HG03060 (cell line): Measurements from ENCODE around the gene ARHGEF12.

Source experiments
- ATAC-seq: cut with Tn5 transposase; IDR thresholded peaks from one replicate; pipeline ENCODE4 v1.9.1; 2021; ENCODE audit warnings: low read depth, moderate number of reproducible peaks; ENCODE audit not compliant: unreplicated experiment

ARHGEF12 gene

GRCh38 chr11:120335908-120336640 is at the start of gene ARHGEF12:
Gene ARHGEF12 (plus strand): TSS chr11:120336413. CDS start chr11:120337244, 831 bp downstream.
- no peak for ATAC-seq

GRCh38 chr11:120288021-120288420 is 48.2 kb upstream of the ARHGEF12 start:
- ATAC-seq = no peak

GRCh38 chr11:120289426-120289825 is 46.8 kb upstream of the ARHGEF12 start:
- no peak for ATAC-seq

GRCh38 chr11:120290956-120291355 is 45.3 kb upstream of the ARHGEF12 start:
- no peak for ATAC-seq

GRCh38 chr11:120293038-120293800 is 43.0 kb upstream of the ARHGEF12 start:
- no peak for ATAC-seq

GRCh38 chr11:120294096-120294495 is 42.1 kb upstream of the ARHGEF12 start:
- ATAC-seq = no peak

GRCh38 chr11:120295099-120295498 is 41.1 kb upstream of the ARHGEF12 start:
- ATAC-seq = no peak

GRCh38 chr11:120296554-120296953 is 39.7 kb upstream of the ARHGEF12 start:
- no peak for ATAC-seq

- ATAC-seq = no peak
Measured at GRCh38 chr11:120298461-120298860, 37.8 kb upstream of the ARHGEF12 start.

- no peak for ATAC-seq
Measured at GRCh38 chr11:120302001-120302805, 34.0 kb upstream of the ARHGEF12 start.

GRCh38 chr11:120303004-120303637 is 33.1 kb upstream of the ARHGEF12 start:
- no peak for ATAC-seq

- ATAC-seq = no peak
Measured at GRCh38 chr11:120304526-120304925, 31.7 kb upstream of the ARHGEF12 start.

- no peak for ATAC-seq
Measured at GRCh38 chr11:120305286-120305685, 30.9 kb upstream of the ARHGEF12 start.

- no peak for ATAC-seq
Measured at GRCh38 chr11:120306519-120307242, 29.5 kb upstream of the ARHGEF12 start.

- no peak for ATAC-seq
Measured at GRCh38 chr11:120307476-120307875, 28.7 kb upstream of the ARHGEF12 start.

GRCh38 chr11:120308081-120308480 is 28.1 kb upstream of the ARHGEF12 start:
- ATAC-seq = no peak

GRCh38 chr11:120310870-120311269 is 25.3 kb upstream of the ARHGEF12 start:
- ATAC-seq = no peak

GRCh38 chr11:120314861-120315260 is 21.4 kb upstream of the ARHGEF12 start:
- ATAC-seq = no peak

- no peak for ATAC-seq
Measured at GRCh38 chr11:120316880-120317688, 19.1 kb upstream of the ARHGEF12 start.
